HG03442 (cell line): Measurements from ENCODE around the gene POLQ.
"Not testable (repeated sequence)": the region's sequence is repeated elsewhere in the genome, so short reads cannot be mapped to it uniquely, and the experiment has no call there.

Source experiments
- ATAC-seq: cut with Tn5 transposase; IDR thresholded peaks from one replicate; pipeline ENCODE4 v1.9.1; 2021; ENCODE audit warnings: mild to moderate bottlenecking, moderate library complexity; ENCODE audit not compliant: unreplicated experiment

POLQ gene

GRCh38 chr3:121515313-121515712, 30.5 kb downstream of the POLQ start:
- no peak for ATAC-seq

- ATAC-seq = no peak
These were observed 31.3 kb downstream of the POLQ start for GRCh38 chr3:121514496-121514895.

- no peak for ATAC-seq
These were observed 37.4 kb downstream of the POLQ start for GRCh38 chr3:121508389-121508788.

- ATAC-seq = no peak
These were observed 40.5 kb downstream of the POLQ start for GRCh38 chr3:121505256-121505655.

- no peak for ATAC-seq
These were observed 41.2 kb downstream of the POLQ start for GRCh38 chr3:121504618-121505017.

GRCh38 chr3:121496786-121497185, 49.0 kb downstream of the POLQ start:
- ATAC-seq = no peak

- ATAC-seq = no peak
These were observed 52.4 kb downstream of the POLQ start for GRCh38 chr3:121493431-121493830.

GRCh38 chr3:121491683-121492320, 54.0 kb downstream of the POLQ start:
- ATAC-seq = no peak

- no peak for ATAC-seq
These were observed 55.6 kb downstream of the POLQ start for GRCh38 chr3:121490161-121490560.

GRCh38 chr3:121488628-121489027, 57.2 kb downstream of the POLQ start:
- ATAC-seq = no peak

GRCh38 chr3:121483290-121483689, 62.5 kb downstream of the POLQ start:
- ATAC-seq = no peak

- no peak for ATAC-seq
These were observed 63.1 kb downstream of the POLQ start for GRCh38 chr3:121482660-121483059.

GRCh38 chr3:121481106-121481880, 64.5 kb downstream of the POLQ start:
- no peak for ATAC-seq

GRCh38 chr3:121477589-121477988, 68.2 kb downstream of the POLQ start:
- no peak for ATAC-seq

- no peak for ATAC-seq
These were observed 72.8 kb downstream of the POLQ start for GRCh38 chr3:121473001-121473400.

GRCh38 chr3:121467085-121467484, 78.7 kb downstream of the POLQ start:
- no peak for ATAC-seq

GRCh38 chr3:121463745-121464144, 82.0 kb downstream of the POLQ start:
- ATAC-seq = no peak

- no peak for ATAC-seq
These were observed 83.2 kb downstream of the POLQ start for GRCh38 chr3:121462565-121462964.

- ATAC-seq = not testable (repeated sequence)
These were observed 94.0 kb downstream of the POLQ start for GRCh38 chr3:121451752-121452151.

- no peak for ATAC-seq
These were observed 102.3 kb downstream of the POLQ start for GRCh38 chr3:121443456-121443855.

GRCh38 chr3:121436641-121437040, 109.1 kb downstream of the POLQ start:
- no peak for ATAC-seq

GRCh38 chr3:121436074-121436473, 109.7 kb downstream of the POLQ start:
- ATAC-seq = no peak
